IPS-NIHi11 (cell line): ENCODE data around the gene PSTPIP1.
A peak's percentile ranks its signal among the peaks of the same experiment; 100 is the strongest.
"Not testable (repeated sequence)": the region's sequence is repeated elsewhere in the genome, so short reads cannot be mapped to it uniquely, and the experiment has no call there.

Source experiments
- DNase-seq: peaks from one replicate; pipeline ENCODE4 v3.0.0; 2012; ENCODE audit warnings: mixed read lengths, low spot score

Gene PSTPIP1

DNA sequence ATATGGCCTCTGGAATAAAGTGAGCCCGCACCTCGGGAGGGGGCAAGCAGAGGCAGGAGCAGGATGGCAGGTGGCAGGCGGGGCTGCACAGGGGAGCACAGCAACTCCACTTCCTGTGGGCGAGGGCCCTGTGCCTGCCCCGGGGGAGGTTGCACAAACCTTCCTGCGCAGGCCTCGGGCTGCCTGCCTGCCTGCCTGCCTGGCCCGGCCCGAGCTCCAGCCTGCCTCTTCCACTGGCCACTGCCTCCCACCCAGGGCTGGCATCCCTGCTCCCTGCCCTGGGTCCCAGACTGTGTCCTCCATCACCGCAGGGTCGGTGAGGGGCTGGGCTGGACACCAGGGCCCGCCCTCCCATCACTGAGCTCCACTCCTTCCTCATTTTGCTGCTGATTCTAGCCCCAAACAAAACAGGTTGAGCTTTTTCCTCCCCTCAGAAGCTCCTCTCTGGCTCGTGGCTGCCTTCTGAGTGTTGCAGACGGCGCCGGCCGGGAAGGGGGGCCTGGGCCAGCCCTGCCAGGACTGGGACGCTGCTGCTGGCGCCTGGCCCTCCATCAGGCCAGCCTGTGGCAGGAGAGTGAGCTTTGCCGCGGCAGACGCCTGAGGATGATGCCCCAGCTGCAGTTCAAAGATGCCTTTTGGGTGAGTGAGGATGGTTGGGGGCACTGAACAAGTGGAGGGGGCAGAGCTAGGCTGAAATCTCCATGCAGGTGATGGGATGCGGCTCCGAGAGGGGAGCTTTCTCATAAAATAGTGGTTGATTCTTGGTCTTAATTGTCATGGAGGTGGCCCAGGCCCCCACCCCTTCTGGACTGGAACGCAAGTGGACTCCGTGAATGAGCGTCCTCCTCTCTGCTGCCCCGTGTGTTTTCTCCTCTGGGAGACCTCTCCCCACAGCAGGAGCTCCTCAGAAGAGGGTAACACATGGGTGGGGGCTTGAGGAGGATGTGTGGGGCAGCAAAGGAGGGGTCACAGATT lies at the start of gene PSTPIP1:
TSS of gene PSTPIP1 (plus strand) at position 156 of the 975 bp plus-strand sequence. CDS start at position 604, 448 bp downstream.
- no peak for DNase-seq

DNA sequence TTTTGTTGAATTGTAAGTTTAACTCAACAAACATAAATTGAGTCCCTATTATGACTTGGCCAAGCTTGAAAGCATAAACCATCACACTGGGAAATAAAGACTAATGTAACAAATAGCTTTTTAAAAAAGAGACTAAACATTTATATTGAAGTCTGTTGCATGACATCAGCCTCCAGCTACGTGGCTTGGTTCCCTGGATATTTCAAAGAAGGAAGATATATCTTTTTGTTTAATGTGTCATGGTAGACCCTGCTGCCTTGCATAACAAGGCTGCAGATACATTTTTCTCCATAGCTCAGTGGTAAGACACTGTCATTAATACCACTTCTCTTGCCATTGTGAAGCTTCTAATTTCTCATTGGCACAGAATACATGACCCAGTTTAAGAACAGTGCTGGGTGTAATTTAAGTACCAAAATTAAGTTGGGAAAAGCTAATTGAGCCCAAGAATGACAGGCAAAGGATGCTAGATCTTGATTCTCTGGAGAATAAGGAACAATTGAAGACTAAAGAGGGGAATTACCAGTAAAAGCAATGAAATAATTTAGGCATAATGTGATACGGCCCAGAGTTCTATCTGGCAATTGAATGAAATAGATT lies 49.3 kb upstream of the PSTPIP1 start:
- DNase-seq = no peak

DNA sequence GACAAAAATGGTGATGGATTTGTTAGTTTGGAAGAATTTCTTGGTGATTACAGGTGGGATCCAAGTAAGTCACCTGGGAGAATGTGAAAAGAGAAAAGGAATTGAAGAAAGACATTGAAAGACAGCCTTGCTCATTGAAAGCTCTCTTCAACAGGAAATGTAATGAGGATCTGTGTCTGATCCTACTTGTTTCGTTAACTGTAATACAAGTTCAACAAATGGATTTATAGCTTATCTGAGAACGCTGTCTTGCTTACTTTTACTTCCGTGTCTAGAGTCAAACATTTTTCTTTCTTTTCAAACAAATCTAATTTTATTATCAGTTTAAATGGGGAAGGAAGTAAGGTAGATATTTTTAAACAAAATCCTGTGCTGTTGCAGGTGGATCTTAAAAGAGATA lies 47.5 kb upstream of the PSTPIP1 start:
- no peak for DNase-seq

DNA sequence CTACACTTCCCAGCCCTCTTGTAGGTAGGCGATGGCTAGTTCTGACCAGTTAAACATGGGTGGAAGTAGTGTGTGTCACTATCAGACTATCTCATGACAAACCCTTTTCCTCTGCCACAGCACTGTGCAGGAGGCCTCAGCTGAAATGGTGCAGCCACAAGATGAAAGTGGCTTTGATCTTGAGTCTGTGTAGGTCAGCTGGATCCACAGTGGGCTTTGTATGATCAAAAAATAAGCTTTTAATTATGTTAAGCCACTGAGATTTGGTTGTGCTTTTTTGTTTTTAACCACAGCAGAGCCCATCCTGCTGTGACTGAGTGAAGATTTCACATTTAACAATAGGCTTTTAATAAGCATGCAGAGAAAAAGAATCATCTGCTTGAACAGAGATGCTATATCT lies 43.7 kb upstream of the PSTPIP1 start:
- DNase-seq = no peak

DNA sequence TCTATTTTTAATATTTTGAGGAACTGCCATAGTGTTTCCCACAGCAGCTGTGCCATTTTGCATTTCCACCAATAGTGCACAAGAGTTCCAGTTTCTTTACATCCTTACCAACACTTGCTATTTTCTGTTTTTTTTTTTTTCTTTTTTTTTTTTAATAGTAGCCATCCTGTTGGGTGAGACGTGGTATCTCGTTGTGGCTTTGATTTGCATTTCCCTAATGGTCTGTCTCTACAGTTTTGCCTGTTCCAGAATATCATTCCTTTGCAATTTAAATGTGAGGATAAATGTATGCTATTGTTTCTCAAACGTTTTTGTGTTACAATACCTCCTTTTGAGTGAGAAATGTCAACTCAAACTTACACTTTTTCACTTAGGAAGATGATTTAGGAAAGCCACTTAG lies 41.0 kb upstream of the PSTPIP1 start:
- DNase-seq = no peak

DNA sequence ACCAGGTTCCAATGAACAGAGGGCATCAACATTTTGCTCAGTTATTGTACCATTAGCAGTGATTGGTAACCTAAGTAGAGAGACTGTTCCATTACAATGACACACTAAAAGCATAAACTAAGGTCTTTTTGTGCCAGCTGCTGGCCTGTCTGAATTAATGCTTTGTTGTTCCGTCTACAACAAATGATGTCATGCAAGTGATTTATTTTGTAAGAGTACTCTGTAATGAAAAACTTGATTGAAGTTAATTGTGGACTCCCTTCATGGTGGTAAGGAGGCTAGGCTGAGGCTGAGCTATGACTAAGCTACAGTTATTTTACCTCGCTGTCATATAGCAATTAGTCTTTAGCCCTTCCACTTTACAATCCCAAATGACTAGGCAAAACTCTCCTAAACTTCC lies 40.2 kb upstream of the PSTPIP1 start:
- no peak for DNase-seq

DNA sequence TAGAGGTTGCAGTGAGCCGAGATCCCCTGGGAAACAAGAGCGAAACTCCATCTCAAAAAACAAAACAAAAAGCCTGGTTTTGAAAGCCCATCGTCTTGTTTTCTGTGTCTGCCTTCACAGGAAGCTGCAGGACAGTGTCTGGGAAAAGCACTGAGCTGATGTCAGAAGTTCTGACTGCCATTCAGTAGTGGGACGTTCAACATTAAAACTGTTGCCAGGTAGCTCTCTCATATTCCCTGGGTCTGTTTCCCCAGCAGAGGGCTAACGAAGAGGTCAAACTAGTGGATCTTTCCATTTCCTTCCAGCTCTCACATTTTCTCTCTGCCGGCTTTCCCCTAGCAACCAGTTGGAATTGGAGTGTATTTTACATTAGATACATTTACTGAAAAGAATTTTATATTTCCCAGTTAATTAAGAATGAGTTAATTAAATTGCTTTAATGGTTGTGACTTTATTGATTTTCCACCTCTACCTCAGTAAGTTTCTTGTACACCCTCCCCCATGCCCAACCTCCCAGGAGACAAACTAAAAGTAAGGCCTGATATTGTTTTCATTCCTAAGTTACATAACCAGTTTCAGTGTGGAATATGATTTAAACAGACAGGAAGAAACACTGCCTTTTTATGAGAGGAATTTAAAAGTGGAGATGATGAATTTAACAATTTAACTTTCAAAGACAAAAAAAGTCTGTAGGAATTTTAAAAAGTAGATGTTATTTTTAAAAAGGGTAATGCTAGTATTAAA lies 33.5 kb upstream of the PSTPIP1 start:
- no peak for DNase-seq

DNA sequence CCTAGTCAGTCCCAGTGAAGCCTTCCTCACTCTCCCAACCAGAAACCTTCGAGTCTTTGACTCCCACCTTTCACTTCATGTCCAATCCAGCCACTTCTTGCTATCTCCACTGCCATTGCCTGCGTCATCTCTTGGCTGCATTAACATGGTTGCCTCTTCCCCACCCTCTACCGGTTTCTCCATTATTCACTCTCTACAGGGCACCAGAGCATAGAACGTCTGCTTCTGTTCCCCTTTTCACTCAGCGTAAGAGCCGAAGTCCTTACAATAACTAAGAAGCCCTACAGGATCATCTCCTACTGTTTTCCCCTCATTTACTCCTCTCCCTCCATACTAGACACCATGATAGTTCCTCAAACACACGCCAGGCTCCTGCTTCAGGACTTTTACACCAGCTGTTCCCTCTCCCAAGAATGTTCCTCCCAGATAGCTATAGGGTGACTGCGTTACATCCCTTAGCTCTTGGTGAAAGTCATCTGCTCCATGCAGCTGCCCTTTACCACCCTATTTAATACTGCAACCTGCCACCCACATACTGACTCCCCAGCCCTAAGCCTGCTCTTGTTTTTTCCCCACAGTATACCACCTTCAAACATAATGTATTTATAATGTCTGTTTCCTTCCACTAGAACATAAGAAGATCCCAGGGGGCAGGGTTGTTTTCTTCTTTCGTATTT lies 32.5 kb upstream of the PSTPIP1 start:
- DNase-seq = no peak

DNA sequence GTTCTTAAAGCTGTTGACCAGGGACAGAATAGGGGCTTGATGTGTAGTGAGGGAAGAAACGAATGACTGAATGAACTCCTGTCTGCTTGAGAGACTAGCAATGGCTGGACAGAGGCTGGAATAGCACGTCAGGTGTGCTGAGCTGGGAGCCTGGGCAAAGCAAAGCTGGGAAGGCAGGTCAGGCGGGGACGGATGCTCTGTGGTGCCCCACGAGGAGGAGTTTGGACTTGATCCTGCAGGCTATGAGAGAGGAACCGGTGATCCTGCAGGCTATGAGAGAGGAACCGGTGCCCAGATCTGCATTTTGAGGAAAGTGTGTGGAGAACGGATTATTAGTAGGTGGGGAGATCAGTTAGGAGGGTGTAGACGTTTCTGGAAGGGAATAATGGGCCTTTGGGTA lies 31.3 kb upstream of the PSTPIP1 start:
- peak; percentile 39 for DNase-seq

DNA sequence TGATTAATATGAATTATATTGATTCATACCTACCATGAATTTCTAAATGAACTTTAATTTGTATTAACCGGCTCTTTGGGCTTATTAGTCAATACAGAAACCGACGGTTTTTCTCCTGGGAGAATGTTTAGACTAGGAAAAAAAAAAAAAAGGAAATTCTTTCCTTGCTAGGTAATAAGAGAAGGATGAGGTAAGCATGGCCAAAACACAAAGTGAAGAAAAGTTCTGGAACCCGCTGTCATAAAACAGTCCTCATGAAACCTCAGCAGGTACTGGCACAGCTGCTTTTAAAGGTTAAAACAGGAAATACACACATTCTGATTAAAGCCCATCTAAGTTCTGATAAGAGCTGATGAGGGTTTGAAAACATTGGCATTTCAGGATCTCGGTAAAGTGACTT lies 30.8 kb upstream of the PSTPIP1 start:
- no peak for DNase-seq

DNA sequence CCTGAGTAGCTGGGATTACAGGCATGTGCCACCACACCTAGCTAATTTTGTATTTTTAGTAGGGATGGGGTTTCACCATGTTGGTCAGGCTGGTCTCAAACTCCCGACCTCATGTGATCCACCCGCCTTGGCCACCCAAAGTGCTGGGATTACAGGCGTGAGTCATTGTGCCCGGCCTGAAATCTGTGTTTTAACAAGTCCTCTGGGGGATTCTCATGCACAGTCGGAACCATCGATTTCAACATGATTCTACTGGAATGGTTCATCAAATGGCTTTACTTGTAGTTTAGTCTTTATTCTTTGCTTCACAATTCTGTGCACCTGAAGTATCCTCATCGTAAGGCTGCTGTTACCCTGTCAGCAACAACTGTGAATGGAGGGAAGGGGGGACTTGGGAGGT lies 28.9 kb upstream of the PSTPIP1 start:
- not testable (repeated sequence) for DNase-seq

DNA sequence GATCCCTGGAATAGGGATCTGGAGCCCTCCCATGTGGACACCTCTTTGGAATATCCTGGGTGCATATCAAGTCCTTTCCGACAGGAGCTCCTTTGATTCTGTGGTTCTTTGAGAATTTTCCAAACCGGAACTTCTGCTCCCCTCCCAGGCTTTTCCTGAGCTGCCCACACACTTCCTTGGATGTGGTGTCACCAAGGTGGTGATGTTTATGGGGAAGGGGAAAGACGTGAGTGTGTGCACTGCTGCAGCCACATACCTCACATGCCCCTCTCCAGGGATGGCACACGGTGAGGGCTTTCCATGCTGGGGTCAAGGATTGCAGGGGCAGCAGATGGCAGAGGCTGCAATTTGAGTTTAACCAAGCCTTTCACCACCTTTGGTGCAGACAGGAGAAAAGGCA lies 27.9 kb upstream of the PSTPIP1 start:
- no peak for DNase-seq

DNA sequence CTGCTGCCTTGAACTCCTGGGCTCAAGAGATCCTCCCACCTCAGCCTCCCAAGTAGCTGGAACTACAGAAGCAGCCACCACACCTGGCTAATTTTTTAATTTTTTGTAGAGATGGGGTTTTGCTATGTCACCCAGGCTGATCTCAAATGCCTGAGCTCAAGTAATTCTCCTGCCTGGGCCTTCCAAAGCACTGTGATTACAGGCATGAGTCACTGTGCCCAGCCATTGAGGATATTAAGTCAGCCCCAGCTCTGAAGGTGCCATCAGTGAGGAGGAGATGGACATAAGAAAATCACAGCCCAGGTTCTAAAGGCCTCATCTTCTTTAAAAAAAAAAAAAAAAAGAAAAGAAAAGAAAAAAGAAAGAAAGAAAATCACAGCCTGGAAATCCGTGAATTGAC lies 26.6 kb upstream of the PSTPIP1 start:
- no peak for DNase-seq

DNA sequence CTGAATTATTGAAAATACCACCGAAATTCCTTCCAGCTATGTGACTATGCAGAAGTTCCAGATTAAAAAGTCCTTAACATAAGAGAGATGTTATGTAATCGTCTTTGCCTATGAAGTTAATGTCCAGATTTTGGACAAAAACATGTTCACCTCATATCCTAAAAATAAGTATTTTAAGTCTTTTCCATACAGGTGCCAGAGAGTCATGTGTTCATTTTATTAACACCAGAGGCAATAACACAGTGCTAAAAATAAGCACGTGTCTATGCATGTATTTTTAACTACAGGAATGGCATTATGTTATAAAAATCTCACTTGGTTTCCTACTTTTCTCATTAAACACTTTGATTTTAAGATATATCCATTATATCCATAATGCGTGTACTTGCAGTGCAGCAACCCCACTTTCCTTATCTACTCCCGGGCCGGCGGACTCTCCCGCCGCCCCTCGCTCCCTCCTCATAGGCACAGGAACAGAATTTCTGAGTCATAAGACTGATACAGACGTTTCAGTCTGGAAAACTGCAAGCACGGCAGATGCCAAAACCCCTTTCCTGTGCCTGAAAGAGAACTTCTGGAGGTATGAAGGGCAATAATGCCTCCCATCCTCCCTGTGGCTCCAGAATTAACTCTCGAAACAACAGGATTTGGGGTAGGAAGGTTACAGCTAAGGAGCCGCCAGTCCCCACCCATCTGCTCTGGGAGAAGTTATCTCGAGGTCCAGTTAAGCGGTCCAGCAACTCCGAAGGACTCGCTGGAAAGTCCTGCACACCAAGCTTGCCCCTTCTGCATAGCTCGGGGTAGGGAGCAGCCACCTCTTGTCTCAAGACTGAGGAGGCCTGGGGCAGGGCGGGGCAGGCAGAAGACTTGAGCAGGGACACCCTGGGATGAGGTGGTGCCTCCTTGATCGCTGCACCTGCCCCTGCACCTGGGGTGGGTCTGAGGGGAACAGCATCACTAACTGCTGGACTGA lies 22.3 kb upstream of the PSTPIP1 start:
- DNase-seq = no peak

DNA sequence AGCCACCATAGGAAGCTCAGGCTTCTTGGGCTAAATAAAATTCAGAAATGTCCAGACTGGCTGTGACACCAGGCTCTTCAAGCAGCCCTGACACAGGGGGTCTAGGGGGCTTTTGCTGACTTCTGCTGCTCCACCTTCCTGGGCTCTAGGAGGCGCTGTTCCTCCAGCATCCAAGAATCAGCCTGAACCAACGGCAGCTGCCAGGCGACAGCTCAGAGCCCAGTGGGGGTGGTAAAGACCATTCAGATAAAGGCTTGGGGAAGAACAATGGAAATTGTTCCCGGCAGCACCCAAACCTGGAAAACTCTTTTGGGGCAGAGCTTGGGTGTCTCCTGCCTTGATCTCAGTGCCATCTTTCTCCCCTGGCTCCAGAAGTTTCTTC lies 21.6 kb upstream of the PSTPIP1 start:
- DNase-seq = peak; percentile 83

DNA sequence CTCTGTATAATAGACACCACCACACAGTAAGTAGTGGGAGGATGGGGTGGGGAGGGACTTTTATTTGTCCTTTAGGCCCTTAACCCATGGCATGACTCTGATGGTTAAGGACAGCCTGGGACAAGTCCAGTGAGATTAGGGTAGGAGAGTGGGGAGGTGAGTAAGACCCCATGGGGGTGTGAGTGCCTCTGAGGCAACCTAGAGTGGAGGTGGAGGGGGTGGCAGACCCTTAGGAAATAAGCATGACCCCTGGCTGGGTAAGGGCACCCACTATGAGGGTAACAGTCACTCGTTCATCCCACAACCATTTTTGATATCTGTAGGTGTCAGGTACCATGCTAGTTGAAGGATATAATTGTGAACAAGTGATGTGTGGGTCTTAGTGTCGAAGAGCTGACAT lies 21.0 kb upstream of the PSTPIP1 start:
- DNase-seq = no peak

DNA sequence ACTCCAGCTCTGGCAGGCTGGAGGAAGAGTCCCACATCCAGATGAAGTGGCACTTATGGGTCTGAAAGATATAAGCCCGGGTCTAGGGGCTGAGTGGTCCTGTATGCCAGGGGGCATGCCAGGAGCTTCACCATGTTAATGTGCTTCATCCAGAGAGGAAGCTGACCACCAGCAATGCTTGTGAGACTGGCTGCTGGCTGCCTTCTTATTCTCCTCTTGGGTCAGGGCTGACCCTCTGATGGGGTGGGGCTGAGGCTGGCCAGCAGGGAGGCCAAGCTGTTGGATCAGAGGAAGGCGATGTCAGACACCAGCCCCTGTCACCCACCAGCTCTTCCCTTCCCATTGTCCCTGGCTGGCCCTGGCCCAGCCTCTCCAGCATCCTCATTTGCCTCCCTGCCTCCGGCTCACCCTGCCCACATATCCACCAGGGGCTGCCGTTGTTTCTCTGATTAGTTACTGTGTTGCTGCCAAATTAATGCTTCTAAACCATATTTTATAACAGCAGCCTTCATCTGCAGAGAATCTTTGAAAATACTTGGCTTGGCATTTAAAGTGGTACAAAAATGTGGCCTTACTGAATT lies 20.4 kb upstream of the PSTPIP1 start:
- DNase-seq = no peak

DNA sequence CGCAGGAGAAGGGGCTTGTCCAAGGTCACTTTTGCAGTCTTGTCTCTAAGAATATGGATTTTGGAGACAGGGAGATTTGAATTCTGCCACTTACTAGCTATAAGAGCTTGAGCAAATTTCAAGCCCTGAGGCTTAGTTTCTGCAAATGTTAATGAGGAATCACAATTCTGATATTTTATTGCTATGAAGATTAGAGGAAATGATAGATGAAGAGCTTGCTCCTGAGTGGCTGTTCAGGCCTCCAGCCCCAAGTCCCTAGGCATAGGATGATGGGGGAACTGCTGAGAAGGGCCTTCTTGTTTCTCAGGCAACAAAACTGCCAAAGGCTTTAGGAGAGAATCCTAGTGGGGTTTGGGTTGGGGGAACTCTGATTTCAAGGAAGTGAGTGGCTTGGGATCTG lies 18.8 kb upstream of the PSTPIP1 start:
- no peak for DNase-seq

DNA sequence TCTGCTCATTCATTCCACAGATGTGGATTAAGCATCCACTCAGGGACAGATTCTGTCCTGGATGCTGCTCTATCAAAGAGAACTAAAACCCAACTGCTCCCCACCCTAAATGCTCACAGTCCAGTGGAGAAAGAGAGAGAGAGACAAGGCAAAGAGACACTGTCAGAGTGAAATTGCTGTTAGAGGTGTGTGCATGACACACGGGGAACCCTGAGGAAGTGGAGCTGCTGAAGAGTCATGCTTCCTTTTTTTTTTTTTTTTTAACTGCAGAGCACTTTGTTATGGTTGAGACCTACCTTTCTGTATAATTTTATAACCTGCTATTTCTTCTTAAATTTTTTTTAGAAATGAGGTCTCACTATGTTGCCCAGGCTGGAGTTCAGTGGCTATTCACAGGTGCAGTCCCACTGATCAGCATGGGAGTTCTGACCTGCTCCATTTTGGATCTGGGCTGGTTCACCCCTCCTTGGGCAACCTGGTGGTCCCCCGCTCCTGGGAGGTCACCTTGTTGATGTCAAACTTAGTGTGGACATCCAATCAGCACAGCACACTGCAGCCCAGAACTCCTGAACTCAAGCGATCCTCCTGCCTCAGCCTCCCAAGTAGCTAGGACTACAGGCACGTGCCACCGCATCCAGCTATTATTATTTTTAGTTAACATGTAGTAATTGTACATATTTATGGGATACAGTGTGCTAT lies 18.2 kb upstream of the PSTPIP1 start:
- no peak for DNase-seq
